Kidney tubule cell (primary cell): ENCODE measurements around the gene XG.
"Not testable (repeated sequence)": the region's sequence is repeated elsewhere in the genome, so short reads cannot be mapped to it uniquely, and the experiment has no call there.

Experiments used
- DNase-seq: peaks from one replicate; pipeline ENCODE4 v3.0.0-alpha.2; 2018; ENCODE audit warnings: low spot score

The XG gene

DNA sequence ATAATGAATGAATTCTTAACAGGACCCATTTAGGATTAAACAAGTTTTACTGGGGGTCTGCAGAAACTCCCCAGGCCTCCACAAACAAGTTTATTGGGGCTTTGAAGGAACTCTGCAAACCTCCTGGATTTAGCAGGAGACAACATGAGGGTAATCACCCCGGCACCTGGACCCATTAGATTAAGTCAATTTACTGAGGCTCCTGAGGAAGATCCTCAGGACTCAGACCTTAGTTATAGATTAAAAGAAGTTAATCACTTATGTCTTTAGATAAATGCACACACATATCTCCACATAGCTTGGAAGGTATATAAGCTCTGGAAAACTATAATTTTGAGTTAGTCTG, 29.4 kb downstream of the XG start:
- DNase-seq, result no peak

DNA sequence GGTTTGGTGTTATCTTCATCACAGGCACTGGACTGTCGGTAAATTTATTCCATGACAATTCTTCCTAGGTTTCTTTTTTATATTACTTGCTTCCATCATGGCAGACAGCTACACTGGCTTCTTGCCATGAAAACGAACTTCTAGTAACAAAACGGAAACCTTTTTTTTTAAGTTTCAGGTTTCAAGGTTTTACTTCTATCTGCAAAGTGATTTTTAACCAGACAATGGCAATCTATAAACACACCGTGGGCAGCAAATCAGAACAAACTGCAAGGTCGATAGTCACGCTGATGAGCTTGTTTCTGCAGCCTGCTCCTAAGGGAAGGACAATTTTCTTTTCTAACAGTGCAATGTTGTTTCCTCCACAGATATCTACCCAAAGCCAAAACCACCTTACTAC, 29.9 kb downstream of the XG start:
- no peak for DNase-seq

DNA sequence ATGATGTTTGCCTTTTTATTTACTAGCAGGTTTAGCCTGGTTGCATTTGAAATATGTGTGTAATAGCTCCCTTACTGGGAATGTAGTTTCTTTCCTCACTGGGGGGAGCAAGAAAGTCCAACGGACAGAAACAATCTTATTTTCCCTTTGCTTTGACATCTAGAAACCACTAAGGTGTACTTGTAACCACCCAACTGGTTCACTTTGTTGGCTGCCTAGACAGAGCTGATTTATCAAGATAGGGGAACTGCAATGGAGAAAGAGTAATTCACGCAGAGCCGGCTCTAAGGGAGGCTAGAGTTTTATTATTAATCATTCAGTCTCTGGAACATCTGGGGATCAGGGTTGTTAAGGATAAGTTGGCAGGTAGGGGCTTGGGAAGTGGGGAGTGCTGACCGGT, 30.3 kb downstream of the XG start:
- no peak for DNase-seq

DNA sequence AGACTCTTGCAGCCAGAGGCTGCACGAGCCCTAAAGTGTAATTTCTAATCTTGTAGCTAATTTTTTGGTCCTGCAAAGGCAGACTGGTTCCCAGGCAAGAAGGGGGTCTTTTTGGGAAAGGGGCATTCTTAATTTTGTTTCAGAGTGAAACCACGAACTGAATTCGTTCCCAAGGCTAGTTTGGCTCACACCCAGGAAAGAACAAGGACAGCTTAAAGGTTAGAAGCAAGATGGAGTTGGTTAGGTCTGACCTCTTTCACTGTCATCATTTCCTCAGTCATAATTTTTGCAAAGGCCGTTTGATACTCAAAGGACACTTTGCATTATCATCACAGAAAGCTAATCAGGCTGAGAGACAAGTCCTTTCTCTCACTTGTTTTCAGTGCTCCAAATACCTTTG, 30.9 kb downstream of the XG start:
- DNase-seq, result no peak

DNA sequence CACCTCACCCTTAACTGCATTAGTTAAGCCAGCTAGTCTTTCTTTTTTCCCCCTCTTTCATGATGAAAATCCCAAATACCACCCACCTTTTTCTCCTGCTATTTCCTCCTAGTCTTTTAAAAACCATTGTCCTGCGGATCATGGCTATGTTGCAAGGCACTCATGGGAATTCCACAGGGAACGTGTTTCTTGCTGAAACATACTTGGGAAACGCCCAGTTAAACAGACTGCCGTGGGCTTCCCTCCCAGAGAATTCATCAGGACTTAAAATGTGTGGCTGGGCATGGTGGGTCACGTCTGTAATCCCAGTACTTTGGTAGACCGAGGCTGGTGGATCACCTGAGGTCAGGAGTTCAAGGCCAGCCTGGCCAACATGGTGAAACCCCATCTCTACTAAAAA, 32.2 kb downstream of the XG start:
- no peak for DNase-seq

DNA sequence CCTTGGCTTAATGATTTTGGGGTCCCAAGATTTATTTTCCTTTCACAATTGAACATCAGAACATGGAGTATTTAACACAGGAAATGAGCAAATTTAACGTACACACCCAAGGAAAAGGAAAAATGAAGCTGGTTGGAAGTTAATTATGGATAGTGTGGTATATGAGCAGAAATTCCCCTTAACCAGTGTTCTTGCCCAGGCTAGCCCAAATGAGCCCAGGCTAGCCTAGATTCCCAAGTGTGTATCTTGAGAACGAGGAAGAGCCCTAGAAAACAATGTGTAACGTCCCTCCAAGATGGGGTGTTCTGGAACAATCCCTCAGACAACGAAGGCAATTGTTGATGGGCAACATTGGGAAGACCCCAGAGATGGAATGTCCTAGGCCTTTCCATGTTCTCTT, 33.7 kb downstream of the XG start:
- DNase-seq, result no peak

DNA sequence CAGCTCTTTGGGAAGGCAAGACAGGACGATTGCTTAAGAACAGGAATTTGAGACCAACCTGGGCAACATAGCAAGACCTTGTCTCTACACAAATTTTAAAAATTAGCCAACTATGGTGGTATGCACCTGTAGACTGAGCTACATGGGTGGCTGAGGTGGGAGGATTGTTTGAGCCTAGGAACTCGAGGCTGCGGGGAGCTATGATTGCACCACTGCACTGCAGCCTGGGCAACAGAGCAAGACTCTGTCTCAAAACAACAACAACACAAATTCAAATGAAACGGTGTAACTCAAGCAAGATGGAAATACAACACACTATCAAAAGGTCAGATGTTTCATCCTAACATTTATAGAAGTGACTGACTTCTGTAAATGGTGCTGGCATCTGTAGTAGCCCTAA, 37.1 kb downstream of the XG start:
- no peak for DNase-seq

DNA sequence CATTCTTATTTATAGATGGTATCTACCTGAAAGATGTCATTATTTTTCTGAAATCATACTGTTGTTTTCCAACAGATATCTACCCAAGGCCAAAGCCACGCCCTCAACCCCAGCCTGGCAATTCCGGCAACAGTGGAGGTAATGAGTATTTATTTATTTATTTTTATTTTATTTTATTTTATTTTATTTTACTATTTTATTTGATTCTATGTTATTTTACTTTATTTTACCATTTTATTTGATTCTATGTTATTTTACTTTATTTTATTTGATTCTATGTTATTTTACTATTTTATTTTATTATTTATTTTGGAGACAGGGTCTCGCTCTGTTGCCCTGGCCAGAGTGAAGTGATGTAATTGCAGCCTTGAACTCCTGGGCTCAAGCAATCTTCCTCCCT, 37.7 kb downstream of the XG start:
- DNase-seq, result no peak

DNA sequence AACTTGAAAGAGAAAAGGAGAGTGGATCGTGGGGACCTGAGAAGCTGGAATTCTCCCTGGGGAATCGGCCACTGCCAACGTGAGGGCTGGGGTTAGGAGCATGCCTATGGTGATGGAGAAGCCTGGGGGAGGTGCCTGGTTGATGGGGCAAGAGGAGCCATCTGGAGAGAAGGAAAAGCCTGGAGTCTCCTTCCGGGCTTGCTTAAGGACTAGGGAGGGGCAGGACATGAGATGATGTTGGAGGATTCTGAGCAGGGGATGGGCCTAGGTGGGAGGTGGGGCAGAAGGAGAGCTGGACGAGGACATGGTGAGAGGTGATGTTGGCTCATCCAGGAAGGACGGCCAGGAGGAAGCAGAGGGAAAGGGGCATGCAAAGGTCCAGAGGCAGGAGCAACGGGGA, 41.9 kb downstream of the XG start:
- no peak for DNase-seq

DNA sequence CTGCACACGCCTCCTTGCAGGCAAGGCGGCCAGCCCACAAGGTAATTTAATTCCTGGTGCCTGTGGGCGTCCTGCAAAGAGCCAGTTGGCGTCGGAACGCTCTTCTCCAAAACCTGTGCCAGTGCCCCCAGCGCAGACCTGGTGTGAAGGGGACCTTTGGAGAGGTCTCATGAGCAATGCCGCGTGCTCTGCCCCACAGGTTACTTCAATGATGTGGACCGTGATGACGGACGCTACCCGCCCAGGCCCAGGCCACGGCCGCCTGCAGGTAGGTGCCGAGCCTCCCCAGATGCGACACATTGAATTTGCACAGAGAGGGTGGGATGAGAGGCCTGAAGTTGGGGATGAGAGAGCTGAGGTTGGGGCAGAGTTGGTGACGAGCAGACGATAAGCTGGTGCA, 42.5 kb downstream of the XG start:
- no peak for DNase-seq

DNA sequence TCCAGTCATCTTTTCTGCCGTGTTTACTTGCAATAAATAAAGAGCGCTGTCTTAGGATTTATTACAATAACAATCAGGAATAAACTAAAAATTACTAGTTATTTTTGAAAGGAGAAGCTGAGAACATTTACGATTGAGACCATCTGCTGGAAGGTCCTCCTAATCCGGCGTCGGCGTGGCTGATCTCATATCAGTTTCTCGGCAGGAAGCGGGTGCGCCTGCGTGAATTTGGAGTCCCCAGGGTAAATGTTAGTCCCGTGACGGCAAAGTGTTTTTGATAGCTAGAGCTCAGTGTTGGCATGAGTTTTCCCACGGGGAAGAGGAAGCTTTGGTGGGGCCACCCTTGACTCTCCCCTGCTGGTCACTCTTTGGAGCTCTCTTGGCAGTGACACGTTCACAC, 45.0 kb downstream of the XG start:
- not testable (repeated sequence) for DNase-seq

DNA sequence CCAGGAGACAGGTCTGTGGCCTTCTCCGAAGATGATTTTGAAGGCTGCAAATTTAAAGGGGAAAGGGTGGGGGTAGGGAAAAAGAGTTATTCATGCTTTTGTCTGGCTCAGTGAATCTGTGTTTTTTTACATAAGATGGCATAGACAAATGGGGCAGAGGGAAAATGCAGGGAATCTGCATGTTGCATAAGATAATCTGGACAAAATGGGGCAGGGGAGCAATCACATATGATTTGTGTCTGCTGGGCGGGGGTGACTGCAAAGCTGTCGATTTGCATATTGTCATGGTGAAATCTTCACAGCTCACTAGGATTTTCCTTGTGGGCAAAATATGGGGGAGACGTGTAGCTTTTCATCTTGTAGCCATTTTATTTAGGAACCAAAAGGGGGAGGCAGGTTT, 47.5 kb downstream of the XG start:
- no peak for DNase-seq

DNA sequence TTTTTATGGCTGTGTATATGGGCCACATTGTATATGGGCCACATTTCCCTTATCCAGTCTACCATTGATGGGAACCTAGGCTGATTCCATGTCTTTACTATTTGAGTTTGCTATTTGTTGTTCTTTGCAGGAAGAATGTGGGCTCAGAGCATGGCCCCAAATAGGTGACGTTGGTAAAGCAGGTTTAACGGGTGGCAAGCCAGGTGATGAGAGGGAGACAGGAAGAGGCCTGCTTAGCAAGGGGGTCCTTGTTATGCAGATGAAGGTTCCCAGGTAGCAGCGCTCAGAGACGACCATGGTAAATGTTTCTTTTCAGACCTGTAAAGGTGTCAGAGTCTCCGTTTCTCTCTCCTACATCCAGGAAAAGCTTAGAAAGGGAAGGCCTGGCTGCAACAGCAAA, 48.1 kb downstream of the XG start:
- DNase-seq, result not testable (repeated sequence)

DNA sequence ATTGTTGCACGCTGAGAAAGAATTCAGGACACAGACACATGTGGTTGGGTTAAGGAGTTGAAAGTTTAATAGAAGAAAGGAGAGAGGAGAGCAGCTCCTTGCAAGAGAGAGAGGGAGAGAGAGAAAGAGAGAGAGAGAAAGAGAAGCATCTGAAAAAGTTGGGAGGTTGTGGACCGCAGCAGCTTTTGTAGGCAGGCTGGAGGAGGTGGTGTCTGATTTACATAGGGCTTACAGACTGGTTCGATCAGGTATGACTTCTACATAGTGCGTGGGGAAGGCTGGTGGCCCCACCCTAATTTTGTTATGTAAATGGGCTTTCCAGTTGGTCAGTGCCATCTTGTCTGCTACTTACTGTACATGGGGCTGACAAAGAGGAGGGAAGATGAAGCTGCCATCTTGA, 49.4 kb downstream of the XG start:
- DNase-seq, result no peak

DNA sequence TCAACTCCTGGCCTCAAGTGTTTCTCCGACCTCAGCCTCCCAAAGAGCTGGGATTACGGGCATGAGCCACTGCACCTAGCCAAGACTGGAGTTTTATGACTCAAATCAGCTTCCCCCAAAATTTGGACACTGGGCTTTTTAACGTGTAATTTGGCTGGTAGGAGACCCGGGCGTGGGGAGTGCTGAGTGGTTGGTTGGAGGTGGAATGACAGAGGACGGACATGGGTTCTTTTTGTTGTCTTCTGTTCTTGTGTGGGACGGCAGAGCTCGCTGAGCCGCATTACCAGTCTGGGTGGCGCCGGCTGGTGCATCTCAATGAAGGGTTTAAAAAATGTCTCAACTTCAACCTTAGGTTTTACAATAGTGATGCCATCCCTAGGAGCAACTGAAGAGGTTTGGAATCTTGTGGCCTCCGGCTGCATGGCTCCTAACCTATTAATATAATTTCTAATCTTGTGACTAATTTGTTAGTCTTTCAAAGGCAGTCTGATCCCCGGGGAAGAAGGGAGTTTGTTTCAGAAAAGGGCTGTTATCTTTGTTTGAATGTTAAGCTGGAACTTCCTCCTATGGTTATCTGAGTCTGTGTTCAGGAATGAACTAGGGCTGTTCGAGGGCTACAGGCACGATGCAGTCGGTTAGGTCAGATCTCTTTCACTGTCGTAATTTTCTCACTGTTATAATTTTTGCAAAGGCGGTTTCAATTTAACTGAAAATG, 50.7 kb downstream of the XG start:
- not testable (repeated sequence) for DNase-seq

DNA sequence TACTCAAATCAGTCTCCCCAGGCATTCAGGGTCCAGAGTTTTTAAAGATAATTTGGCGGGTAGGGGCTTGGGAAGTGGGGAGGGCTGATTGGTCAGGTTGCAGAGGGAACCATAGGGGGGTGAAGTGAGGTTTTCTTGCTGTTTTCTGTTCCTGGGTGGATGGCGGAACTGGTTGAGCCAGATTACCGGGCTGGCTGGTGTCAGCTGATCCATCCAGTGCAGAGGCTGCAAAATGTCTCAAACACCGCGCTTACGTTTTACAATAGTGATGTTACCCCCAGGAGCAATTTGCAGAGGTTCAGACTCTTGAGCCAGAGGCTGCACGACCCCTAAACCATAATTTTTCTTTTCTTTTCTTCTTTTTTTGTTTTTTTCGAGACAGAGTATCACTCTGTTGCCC, 51.6 kb downstream of the XG start:
- not testable (repeated sequence) for DNase-seq

DNA sequence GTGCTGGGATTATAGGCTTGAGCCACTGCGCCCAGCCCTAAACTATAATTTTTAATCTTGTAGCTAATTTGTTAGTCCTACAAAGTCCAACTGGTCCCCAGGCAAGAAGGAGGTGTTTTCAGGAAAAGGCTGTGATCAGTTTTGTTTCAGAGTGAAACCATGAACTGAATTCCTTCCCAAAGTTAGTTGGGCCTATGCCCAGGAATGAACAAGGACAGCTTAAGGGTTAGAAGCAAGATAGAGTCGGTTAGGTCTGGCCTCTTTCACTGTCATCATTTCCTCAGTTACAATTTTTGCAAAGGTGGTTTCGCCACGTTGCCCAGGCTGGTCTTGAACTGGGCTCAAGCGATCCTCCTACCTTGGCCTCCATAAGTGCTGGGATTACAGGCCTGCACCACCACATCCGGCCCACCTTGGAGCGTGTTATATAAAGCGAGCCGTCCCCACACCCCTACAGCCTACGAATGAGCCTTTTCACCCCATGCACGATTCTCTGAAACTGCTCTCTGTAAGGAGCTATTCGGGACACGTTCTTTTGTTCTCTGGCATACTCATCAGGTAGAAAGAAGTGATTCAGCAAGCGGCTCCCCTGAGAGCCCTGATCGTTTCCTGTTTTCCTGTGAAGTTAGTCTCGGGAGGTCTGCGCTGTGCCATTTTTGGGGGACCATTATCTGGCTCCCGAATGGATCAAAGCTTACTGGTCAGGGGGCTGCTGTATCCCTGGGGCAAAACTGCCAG, 52.4 kb downstream of the XG start:
- not testable (repeated sequence) for DNase-seq

DNA sequence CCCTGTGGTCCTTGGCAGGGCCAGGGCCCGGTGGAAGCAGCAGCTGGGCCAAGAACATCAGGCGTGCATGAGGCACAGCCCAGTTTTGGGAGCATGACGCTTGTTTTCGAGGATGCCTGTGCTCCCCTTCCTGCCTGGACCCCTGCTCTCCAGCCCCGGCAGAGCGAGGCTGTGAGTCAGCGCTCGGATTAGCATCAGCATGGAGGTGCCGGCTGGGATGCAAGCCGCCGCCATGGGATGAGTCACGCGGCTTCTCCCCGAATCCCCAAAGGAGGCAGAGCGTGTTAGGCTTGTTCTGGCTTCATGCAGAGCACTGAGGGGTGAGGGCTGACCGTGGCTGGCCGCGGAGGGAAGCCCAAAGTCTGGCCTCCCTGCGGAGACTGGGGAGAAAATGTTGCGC, 53.0 kb downstream of the XG start:
- DNase-seq, result not testable (repeated sequence)

DNA sequence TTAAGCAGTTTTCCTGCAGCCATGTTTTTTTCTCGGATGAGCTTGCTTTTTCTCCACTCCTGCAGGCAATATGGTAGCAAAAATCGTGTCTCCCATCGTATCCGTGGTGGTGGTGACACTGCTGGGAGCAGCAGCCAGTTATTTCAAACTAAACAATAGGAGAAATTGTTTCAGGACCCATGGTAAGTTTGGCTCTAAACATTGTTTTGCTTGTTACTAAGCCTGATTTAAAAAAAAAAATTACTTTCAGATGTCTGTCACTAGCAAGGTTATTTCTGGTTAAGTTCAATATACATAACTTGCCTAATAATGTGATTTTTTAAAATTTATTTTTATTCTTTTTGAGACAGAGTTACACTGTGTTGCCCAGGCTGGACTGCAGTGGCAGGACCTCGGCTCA, 59.4 kb downstream of the XG start:
- DNase-seq, result no peak

DNA sequence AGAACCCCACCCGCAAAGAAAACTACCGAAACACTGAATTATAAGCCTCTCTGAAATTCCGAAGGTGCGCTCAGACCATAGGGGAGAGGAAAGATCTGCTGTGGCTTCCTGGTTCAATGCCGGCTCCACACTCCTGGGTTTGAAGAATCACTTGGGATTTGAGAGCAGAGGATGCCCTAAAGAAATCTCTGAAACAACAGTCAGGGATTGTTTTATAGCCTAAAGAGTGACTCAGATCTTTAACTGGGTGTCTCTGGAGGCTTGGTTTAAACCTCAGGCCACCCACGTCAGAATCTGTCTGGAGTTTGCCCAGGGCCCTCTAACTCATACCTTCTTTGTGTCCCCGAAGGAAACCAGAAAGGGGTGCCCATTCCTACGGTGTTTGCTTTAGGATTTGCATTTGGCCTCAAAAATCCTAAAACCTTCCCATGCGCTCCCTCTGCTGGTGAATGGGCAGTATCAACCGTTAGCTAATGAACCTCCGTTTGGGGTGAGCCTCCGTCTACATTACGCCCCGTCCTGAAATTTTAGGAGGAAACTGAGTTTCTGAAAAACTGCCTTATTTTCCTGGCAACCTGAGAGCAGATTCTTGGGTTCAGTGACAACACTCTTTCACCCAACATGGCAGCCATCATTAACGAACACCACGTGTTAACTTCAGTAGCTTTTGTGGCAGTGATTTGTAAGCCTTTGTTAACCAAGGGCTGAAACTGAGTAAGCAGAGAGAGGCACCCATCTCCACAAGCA, 60.5 kb downstream of the XG start:
- peak; percentile 37 for DNase-seq

DNA sequence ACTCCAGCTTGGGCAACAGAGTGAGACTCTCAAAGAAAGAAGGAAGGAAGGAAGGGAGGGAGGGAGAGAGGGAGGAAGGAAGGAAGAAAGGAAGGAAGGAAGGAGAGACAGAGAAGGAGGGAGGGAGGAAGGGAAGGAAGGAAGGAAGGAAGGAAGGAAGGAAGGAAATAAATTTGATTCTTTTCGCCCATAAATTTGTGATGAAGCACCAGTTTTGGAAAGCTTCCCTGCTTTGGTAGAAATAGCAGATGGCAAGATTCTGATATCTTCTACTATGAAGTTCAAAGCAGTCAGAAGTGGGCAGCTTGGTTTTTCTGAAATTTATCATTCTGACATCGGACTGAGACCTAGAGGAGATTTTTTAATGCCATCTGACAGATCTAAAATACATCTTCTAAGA, 65.2 kb downstream of the XG start:
- DNase-seq, result no peak

DNA sequence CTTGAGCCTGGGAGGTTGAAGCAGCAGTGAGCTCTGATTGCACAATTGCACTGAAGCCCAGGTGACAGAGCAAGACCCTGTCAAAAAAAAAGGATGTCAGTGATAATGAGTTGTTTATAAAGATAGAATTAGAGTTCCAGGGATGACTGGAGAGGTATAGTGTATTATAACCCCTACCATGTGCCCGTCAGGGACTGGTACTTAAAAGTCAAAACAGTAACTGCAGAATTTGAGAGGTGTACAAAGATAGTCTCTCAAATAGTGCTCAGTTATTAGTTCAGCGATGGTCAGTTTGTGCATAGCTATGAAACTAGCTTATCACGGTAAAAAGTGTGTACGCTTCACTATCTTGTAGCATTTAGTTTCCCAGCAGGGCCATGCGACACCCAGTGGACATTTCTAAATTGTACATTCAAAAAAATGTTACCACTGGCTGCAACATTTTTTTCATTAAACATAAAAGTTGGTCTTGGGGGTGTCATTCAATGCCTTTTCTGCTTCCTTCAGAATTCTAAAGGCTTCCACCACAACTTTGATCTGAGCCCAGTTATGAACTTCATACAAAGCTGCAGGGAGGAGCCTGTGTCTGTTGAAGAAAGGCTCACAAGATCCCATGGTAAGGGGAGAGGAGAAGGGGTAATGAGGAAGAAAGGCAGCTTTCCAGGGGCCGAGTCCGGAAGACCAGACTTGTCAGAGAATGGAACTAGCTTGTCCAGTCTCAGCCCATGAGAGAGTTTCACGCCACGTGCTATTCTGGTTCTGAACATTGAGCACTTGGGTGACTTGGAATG, 67.7 kb downstream of the XG start:
- DNase-seq, result peak; percentile 17
